ENCODE results near the gene HTR5A.

The HTR5A gene

GRCh38 chr7:155093596-155093995 lies 23.5 kb downstream of the HTR5A start:
- no peak for DNase-seq

- DNase-seq = no peak
Observed at GRCh38 chr7:155094636-155095135, 24.6 kb downstream of the HTR5A start.

GRCh38 chr7:155097338-155097737 lies 27.2 kb downstream of the HTR5A start:
- DNase-seq = no peak

- no peak for DNase-seq
Observed at GRCh38 chr7:155103839-155104238, 33.7 kb downstream of the HTR5A start.

- no peak for DNase-seq
Observed at GRCh38 chr7:155104913-155105312, 34.8 kb downstream of the HTR5A start.

- DNase-seq = no peak
Observed at GRCh38 chr7:155106356-155106755, 36.2 kb downstream of the HTR5A start.

GRCh38 chr7:155107126-155107525 lies 37.0 kb downstream of the HTR5A start:
- DNase-seq = no peak

GRCh38 chr7:155108144-155108901 lies 38.2 kb downstream of the HTR5A start:
- no peak for DNase-seq

GRCh38 chr7:155109121-155109520 lies 39.0 kb downstream of the HTR5A start:
- DNase-seq = no peak

GRCh38 chr7:155115288-155115687 lies 45.2 kb downstream of the HTR5A start:
- no peak for DNase-seq

GRCh38 chr7:155119801-155120382 lies 49.8 kb downstream of the HTR5A start:
- no peak for DNase-seq

GRCh38 chr7:155120460-155120859 lies 50.3 kb downstream of the HTR5A start:
- no peak for DNase-seq

- no peak for DNase-seq
Observed at GRCh38 chr7:155122831-155123230, 52.7 kb downstream of the HTR5A start.

GRCh38 chr7:155123413-155123812 lies 53.3 kb downstream of the HTR5A start:
- DNase-seq = no peak

GRCh38 chr7:155124706-155125105 lies 54.6 kb downstream of the HTR5A start:
- DNase-seq = no peak

- DNase-seq = no peak
Observed at GRCh38 chr7:155129186-155129585, 59.1 kb downstream of the HTR5A start.

- no peak for DNase-seq
Observed at GRCh38 chr7:155129789-155130188, 59.7 kb downstream of the HTR5A start.

- DNase-seq = no peak
Observed at GRCh38 chr7:155130493-155130892, 60.4 kb downstream of the HTR5A start.

- no peak for DNase-seq
Observed at GRCh38 chr7:155131090-155131489, 61.0 kb downstream of the HTR5A start.

- no peak for DNase-seq
Observed at GRCh38 chr7:155132431-155132830, 62.3 kb downstream of the HTR5A start.

- DNase-seq = no peak
Observed at GRCh38 chr7:155136619-155137243, 66.6 kb downstream of the HTR5A start.

Data from stimulated activated CD4-positive, alpha-beta T cell treated with anti-CD3 and anti-CD28 coated beads, Interleukin-15, amount 100 ng/mL, for 24 hours (primary cell).